Osteocyte (in vitro differentiated cells): ENCODE measurements around the gene SIPA1. TPM values are rescaled to one million over a fixed set of nuclear protein-coding genes. Genes with fewer than 3 reads are reported as not detected.

ENCODE experiments used
- DNase-seq: peaks from one replicate; pipeline ENCODE4 v3.0.0; 2021; ENCODE audit warnings: mixed read lengths; ENCODE audit not compliant: unreplicated experiment; ENCODE audit errors: extremely low spot score
- H3K27ac Mint-ChIP-seq: one replicate; pipeline ENCODE4 v1.8.0; 2021; ENCODE audit warnings: mild to moderate bottlenecking, mixed read lengths; ENCODE audit not compliant: unreplicated experiment
- H3K27me3 Mint-ChIP-seq: one replicate; pipeline ENCODE4 v1.8.0; 2021; ENCODE audit warnings: mixed read lengths; ENCODE audit not compliant: unreplicated experiment
- H3K36me3 Mint-ChIP-seq: one replicate; pipeline ENCODE4 v1.8.0; 2021; ENCODE audit warnings: mixed read lengths; ENCODE audit not compliant: unreplicated experiment
- H3K4me1 Mint-ChIP-seq: one replicate; pipeline ENCODE4 v1.8.0; 2021; ENCODE audit warnings: mixed read lengths; ENCODE audit not compliant: unreplicated experiment
- H3K4me3 Mint-ChIP-seq: one replicate; pipeline ENCODE4 v1.8.0; 2021; ENCODE audit warnings: mild to moderate bottlenecking, moderate library complexity, mixed read lengths; ENCODE audit not compliant: unreplicated experiment
- H3K9me3 Mint-ChIP-seq: one replicate; pipeline ENCODE4 v1.8.0; 2021; ENCODE audit warnings: mixed read lengths; ENCODE audit not compliant: unreplicated experiment
- CTCF ChIP-seq: fragments of 200-600 bp; sonication (generic); IDR thresholded peaks from 2 replicates; pipeline ENCODE4 v1.5.0; 2021; ENCODE audit warnings: antibody characterized with exemption, mild to moderate bottlenecking, moderate library complexity
- total RNA-seq: library from RNA; stranded (reverse); gene quantifications from 2 replicates; pipeline ENCODE4 v1.2.1, GENCODE V29; 2021

Gene SIPA1
- total RNA-seq, 1 donor from 2014 or later = 34.7 TPM

- H3K36me3 Mint-ChIP-seq = peaks cover 29% of the 10 kb centered on the region
- H3K9me3 Mint-ChIP-seq = no peaks in the 10 kb centered on the region
- DNase-seq = no peak
- H3K27me3 Mint-ChIP-seq = no peaks in the 10 kb centered on the region
- H3K4me3 Mint-ChIP-seq = no peak overlapping the region
- H3K27ac Mint-ChIP-seq = no peak overlapping the region
- TF ChIP-seq CTCF = no peak
- peaks cover 6% of the 10 kb centered on the region for H3K4me1 Mint-ChIP-seq
Measured at GRCh38 chr11:65621460-65621859, 16.4 kb upstream of the SIPA1 start.

GRCh38 chr11:65622011-65622410, 15.9 kb upstream of the SIPA1 start:
- TF ChIP-seq CTCF = no peak

GRCh38 chr11:65623177-65623576, 14.7 kb upstream of the SIPA1 start:
- no peaks in the 10 kb centered on the region for H3K4me1 Mint-ChIP-seq
- H3K27me3 Mint-ChIP-seq = no peaks in the 10 kb centered on the region
- peaks cover 29% of the 10 kb centered on the region for H3K36me3 Mint-ChIP-seq
- H3K9me3 Mint-ChIP-seq = no peaks in the 10 kb centered on the region
- TF ChIP-seq CTCF = no peak
- no peak overlapping the region for H3K4me3 Mint-ChIP-seq
- DNase-seq = no peak
- H3K27ac Mint-ChIP-seq = no peak overlapping the region

More at GRCh38 chr11:65622011-65622410, 15.9 kb upstream of the SIPA1 start:
- Mint-ChIP-seq H3K27me3 (no peaks in the 10 kb centered on the region), H3K4me3 (no peak overlapping the region), H3K9me3 (no peaks in the 10 kb centered on the region), H3K4me1 (peaks cover under 1% of the 10 kb centered on the region), H3K27ac (no peak overlapping the region), H3K36me3 (peaks cover 30% of the 10 kb centered on the region)
- no peak for DNase-seq

GRCh38 chr11:65623852-65624616, 13.9 kb upstream of the SIPA1 start:
- H3K27ac Mint-ChIP-seq = no peak overlapping the region
- H3K36me3 Mint-ChIP-seq = peaks cover 26% of the 10 kb centered on the region
- H3K4me1 Mint-ChIP-seq = no peaks in the 10 kb centered on the region
- no peaks in the 10 kb centered on the region for H3K9me3 Mint-ChIP-seq
- no peak overlapping the region for H3K4me3 Mint-ChIP-seq
- DNase-seq = no peak
- no peaks in the 10 kb centered on the region for H3K27me3 Mint-ChIP-seq
- TF ChIP-seq CTCF = no peak

GRCh38 chr11:65624931-65625627, 12.8 kb upstream of the SIPA1 start:
- Mint-ChIP-seq H3K27me3 (no peaks in the 10 kb centered on the region), H3K4me3 (no peak overlapping the region), H3K27ac (no peak overlapping the region), H3K9me3 (no peaks in the 10 kb centered on the region), H3K36me3 (peaks cover 27% of the 10 kb centered on the region), H3K4me1 (no peaks in the 10 kb centered on the region)
- no peak for DNase-seq
- no peak for TF ChIP-seq CTCF
